ENCODE results near the gene CTTN. TPM values are rescaled to one million over a fixed set of nuclear protein-coding genes. Genes with fewer than 3 reads are reported as not detected.

Gene CTTN
- total RNA-seq, 4 donors from 2014 or later: 229 to 418 (median 295) TPM

GRCh38 chr11:70436501-70436860 lies 38.2 kb downstream of the CTTN start:
- no peaks in the 10 kb centered on the region for H3K9me3 ChIP-seq
- intact Hi-C loops (cut with DNase I): no loop called here
- no peak for DNase-seq
- H3K27ac ChIP-seq: no peak overlapping the region
- H3K27me3 ChIP-seq: no peaks in the 10 kb centered on the region
- no peaks in the 10 kb centered on the region for H3K4me1 ChIP-seq
- TF ChIP-seq, protein P1, sequence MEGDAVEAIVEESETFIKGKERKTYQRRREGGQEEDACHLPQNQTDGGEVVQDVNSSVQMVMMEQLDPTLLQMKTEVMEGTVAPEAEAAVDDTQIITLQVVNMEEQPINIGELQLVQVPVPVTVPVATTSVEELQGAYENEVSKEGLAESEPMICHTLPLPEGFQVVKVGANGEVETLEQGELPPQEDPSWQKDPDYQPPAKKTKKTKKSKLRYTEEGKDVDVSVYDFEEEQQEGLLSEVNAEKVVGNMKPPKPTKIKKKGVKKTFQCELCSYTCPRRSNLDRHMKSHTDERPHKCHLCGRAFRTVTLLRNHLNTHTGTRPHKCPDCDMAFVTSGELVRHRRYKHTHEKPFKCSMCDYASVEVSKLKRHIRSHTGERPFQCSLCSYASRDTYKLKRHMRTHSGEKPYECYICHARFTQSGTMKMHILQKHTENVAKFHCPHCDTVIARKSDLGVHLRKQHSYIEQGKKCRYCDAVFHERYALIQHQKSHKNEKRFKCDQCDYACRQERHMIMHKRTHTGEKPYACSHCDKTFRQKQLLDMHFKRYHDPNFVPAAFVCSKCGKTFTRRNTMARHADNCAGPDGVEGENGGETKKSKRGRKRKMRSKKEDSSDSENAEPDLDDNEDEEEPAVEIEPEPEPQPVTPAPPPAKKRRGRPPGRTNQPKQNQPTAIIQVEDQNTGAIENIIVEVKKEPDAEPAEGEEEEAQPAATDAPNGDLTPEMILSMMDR (IDR thresholded peaks at IDR 0.05): no peak
- no peak for TF ChIP-seq POLR2A (IDR thresholded peaks at IDR 0.05)
- no peak overlapping the region for H3K4me3 ChIP-seq (replicated peaks in 1 of 3)
- 89 to 92% methylated on average over 15 of the region's 15 CpGs for WGBS, 2 donors
- H3K36me3 ChIP-seq: peaks cover 52 to 62% of the 10 kb centered on the region in 2 donors

- TF ChIP-seq, protein P1 (IDR thresholded peaks at IDR 0.05): no peak
- TF ChIP-seq POLR2A (IDR thresholded peaks at IDR 0.05): no peak
Observed at GRCh38 chr11:70437111-70437784, 38.9 kb downstream of the CTTN start.

DNA sequence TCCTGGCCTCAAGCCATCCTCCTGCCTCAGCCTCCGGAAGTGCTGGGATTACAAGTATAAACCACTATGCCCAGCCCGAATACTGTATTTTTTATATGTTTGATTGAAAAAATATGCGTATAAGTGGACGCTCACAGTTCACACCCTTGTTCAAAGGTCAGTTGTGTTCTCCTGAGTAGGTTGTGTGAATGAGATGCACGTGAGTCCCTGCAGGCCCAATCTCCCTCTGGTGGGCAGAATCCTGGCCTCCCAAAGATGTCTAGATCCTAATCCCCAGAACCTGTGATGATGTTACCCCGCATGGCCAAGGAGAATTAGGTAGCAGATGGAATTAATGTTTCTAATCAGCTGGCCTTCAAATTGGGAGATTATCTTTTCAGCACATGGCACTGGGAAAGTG lies 41.9 kb downstream of the CTTN start:
- H3K4me3 ChIP-seq (replicated peaks in 1 of 3): no peak overlapping the region
- peaks cover 14 to 25% of the 10 kb centered on the region in 2 donors for H3K36me3 ChIP-seq
- H3K4me1 ChIP-seq: no peaks in the 10 kb centered on the region
- H3K9me3 ChIP-seq: no peaks in the 10 kb centered on the region
- 93% methylated on average over 6 of the region's 6 CpGs for WGBS, 2 donors
- no peak for TF ChIP-seq POLR2A (IDR thresholded peaks at IDR 0.05)
- TF ChIP-seq, protein P1 (IDR thresholded peaks at IDR 0.05): no peak
- H3K27ac ChIP-seq: no peak overlapping the region
- intact Hi-C loops (cut with DNase I): no loop called here
- no peaks in the 10 kb centered on the region for H3K27me3 ChIP-seq
- no peak for DNase-seq

More at GRCh38 chr11:70437111-70437784, 38.9 kb downstream of the CTTN start:
- Histone ChIP-seq H3K4me3 (replicated peaks in 1 of 3) (no peak overlapping the region), H3K36me3 (peaks cover 44 to 54% of the 10 kb centered on the region in 2 donors), H3K27me3 (no peaks in the 10 kb centered on the region), H3K27ac (no peak overlapping the region), H3K9me3 (no peaks in the 10 kb centered on the region), H3K4me1 (no peaks in the 10 kb centered on the region)
- WGBS, 2 donors: 87 to 92% methylated on average over 16 to 18 of the region's 18 CpGs
- intact Hi-C loops (cut with DNase I): no loop called here
- DNase-seq: no peak

GRCh38 chr11:70443773-70444030 lies 45.4 kb downstream of the CTTN start:
- WGBS, 2 donors: 67 to 74% methylated on average over 11 of the region's 11 CpGs
- intact Hi-C loops (cut with DNase I): no loop called here
- no peaks in the 10 kb centered on the region for H3K36me3 ChIP-seq
- H3K4me3 ChIP-seq (replicated peaks in 1 of 3): no peak overlapping the region
- H3K27ac ChIP-seq: no peak overlapping the region
- no peaks in the 10 kb centered on the region for H3K9me3 ChIP-seq
- no peaks in the 10 kb centered on the region for H3K4me1 ChIP-seq
- no peak for DNase-seq
- no peak for TF ChIP-seq POLR2A (IDR thresholded peaks at IDR 0.05)
- TF ChIP-seq, protein P1 (IDR thresholded peaks at IDR 0.05): no peak
- H3K27me3 ChIP-seq: no peaks in the 10 kb centered on the region

GRCh38 chr11:70445091-70445490 lies 46.8 kb downstream of the CTTN start:
- H3K36me3 ChIP-seq: no peaks in the 10 kb centered on the region
- no peaks in the 10 kb centered on the region for H3K9me3 ChIP-seq
- TF ChIP-seq, protein P1 (IDR thresholded peaks at IDR 0.05): no peak
- no peak for TF ChIP-seq POLR2A (IDR thresholded peaks at IDR 0.05)
- H3K27me3 ChIP-seq: no peaks in the 10 kb centered on the region
- no peak overlapping the region for H3K27ac ChIP-seq
- no peak for DNase-seq
- no peak overlapping the region for H3K4me3 ChIP-seq (replicated peaks in 1 of 3)
- H3K4me1 ChIP-seq: no peaks in the 10 kb centered on the region
- intact Hi-C loops (cut with DNase I): no loop called here
- 89 to 92% methylated on average over 11 of the region's 11 CpGs for WGBS, 2 donors
